GM18505 (cell line): ENCODE measurements around the gene PDE4D.

Source experiments
- ATAC-seq: cut with Tn5 transposase; IDR thresholded peaks from one replicate; pipeline ENCODE4 v1.9.1; 2021; ENCODE audit not compliant: unreplicated experiment
- POLR2A ChIP-seq: IDR thresholded peaks from 4 replicates; pipeline ENCODE4 v1.6.1; 2011; ENCODE audit warnings: borderline replicate concordance; ENCODE audit not compliant: insufficient read depth, insufficient read length; ENCODE audit errors: extremely low read depth

Gene PDE4D

GRCh38 chr5:59116231-59116865 is 777.2 kb downstream of the PDE4D start:
- TF ChIP-seq POLR2A = no peak
- ATAC-seq = no peak

- TF ChIP-seq POLR2A = no peak
These were observed 778.2 kb downstream of the PDE4D start for GRCh38 chr5:59115345-59115744.

GRCh38 chr5:59109383-59109782 is 784.1 kb downstream of the PDE4D start:
- ATAC-seq = no peak
- no peak for TF ChIP-seq POLR2A

More at GRCh38 chr5:59115345-59115744, 778.2 kb downstream of the PDE4D start:
- no peak for ATAC-seq

- no peak for TF ChIP-seq POLR2A
- ATAC-seq = no peak
These were observed 785.8 kb downstream of the PDE4D start for GRCh38 chr5:59107692-59108091.

- TF ChIP-seq POLR2A = no peak
- no peak for ATAC-seq
These were observed 789.0 kb downstream of the PDE4D start for GRCh38 chr5:59104400-59105127.

- TF ChIP-seq POLR2A = no peak
- no peak for ATAC-seq
These were observed 790.2 kb downstream of the PDE4D start for GRCh38 chr5:59103303-59103702.

- TF ChIP-seq POLR2A = no peak
- no peak for ATAC-seq
These were observed 791.1 kb downstream of the PDE4D start for GRCh38 chr5:59102437-59102836.

- ATAC-seq = no peak
- TF ChIP-seq POLR2A = no peak
These were observed 792.7 kb downstream of the PDE4D start for GRCh38 chr5:59100875-59101274.

- no peak for ATAC-seq
- TF ChIP-seq POLR2A = no peak
These were observed 793.6 kb downstream of the PDE4D start for GRCh38 chr5:59099995-59100345.

GRCh38 chr5:59099270-59099994 is 794.1 kb downstream of the PDE4D start:
- no peak for ATAC-seq
- TF ChIP-seq POLR2A = no peak

- no peak for TF ChIP-seq POLR2A
- no peak for ATAC-seq
These were observed 794.8 kb downstream of the PDE4D start for GRCh38 chr5:59098743-59099142.

GRCh38 chr5:59097712-59098111 is 795.8 kb downstream of the PDE4D start:
- ATAC-seq = no peak
- TF ChIP-seq POLR2A = no peak

GRCh38 chr5:59097116-59097515 is 796.4 kb downstream of the PDE4D start:
- TF ChIP-seq POLR2A = no peak
- no peak for ATAC-seq

GRCh38 chr5:59095480-59095879 is 798.0 kb downstream of the PDE4D start:
- no peak for TF ChIP-seq POLR2A
- no peak for ATAC-seq

GRCh38 chr5:59094864-59095263 is 798.7 kb downstream of the PDE4D start:
- TF ChIP-seq POLR2A = no peak
- ATAC-seq = no peak

- no peak for TF ChIP-seq POLR2A
- ATAC-seq = no peak
These were observed 800.2 kb downstream of the PDE4D start for GRCh38 chr5:59093329-59093728.
